SIG-M5 treated with dmso at 0.1 percent for 504 hours (cell line): ENCODE measurements around the gene ATRNL1.
A peak's percentile ranks its signal among the peaks of the same experiment; 100 is the strongest.
"Not testable (repeated sequence)": the region's sequence is repeated elsewhere in the genome, so short reads cannot be mapped to it uniquely, and the experiment has no call there.

Experiments used
- DNase-seq: peaks from one replicate; lab custom pipeline; 2025; ENCODE audit not compliant: unreplicated experiment; lab: John Stamatoyannopoulos, UW

The ATRNL1 gene

GRCh38 chr10:115092258-115092554 is 959 bp upstream of the ATRNL1 start:
- no peak for DNase-seq

- DNase-seq = peak; percentile 5
Measured at GRCh38 chr10:115092555-115093285, 445 bp upstream of the ATRNL1 start.

GRCh38 chr10:115093776-115094408 is 727 bp downstream of the ATRNL1 start:
- DNase-seq = no peak

GRCh38 chr10:115094416-115095140 is 1.4 kb downstream of the ATRNL1 start:
- no peak for DNase-seq

- DNase-seq = no peak
Measured at GRCh38 chr10:115095758-115096157, 2.6 kb downstream of the ATRNL1 start.

GRCh38 chr10:115103700-115104099 is 10.5 kb downstream of the ATRNL1 start:
- no peak for DNase-seq

GRCh38 chr10:115105411-115105810 is 12.2 kb downstream of the ATRNL1 start:
- DNase-seq = not testable (repeated sequence)

- no peak for DNase-seq
Measured at GRCh38 chr10:115107830-115108229, 14.7 kb downstream of the ATRNL1 start.

- DNase-seq = no peak
Measured at GRCh38 chr10:115117301-115117700, 24.1 kb downstream of the ATRNL1 start.

GRCh38 chr10:115118346-115118745 is 25.2 kb downstream of the ATRNL1 start:
- no peak for DNase-seq

- DNase-seq = no peak
Measured at GRCh38 chr10:115125505-115125904, 32.3 kb downstream of the ATRNL1 start.

- DNase-seq = peak; percentile 48
Measured at GRCh38 chr10:115129752-115130151, 36.6 kb downstream of the ATRNL1 start.

- DNase-seq = no peak
Measured at GRCh38 chr10:115136616-115137015, 43.5 kb downstream of the ATRNL1 start.

- peak; percentile 4 for DNase-seq
Measured at GRCh38 chr10:115141254-115141653, 48.1 kb downstream of the ATRNL1 start.

- no peak for DNase-seq
Measured at GRCh38 chr10:115157357-115157756, 64.2 kb downstream of the ATRNL1 start.

GRCh38 chr10:115163129-115163528 is 70.0 kb downstream of the ATRNL1 start:
- DNase-seq = no peak

- no peak for DNase-seq
Measured at GRCh38 chr10:115164220-115164619, 71.1 kb downstream of the ATRNL1 start.

GRCh38 chr10:115167751-115168150 is 74.6 kb downstream of the ATRNL1 start:
- peak; percentile 22 for DNase-seq

- no peak for DNase-seq
Measured at GRCh38 chr10:115171392-115171960, 78.3 kb downstream of the ATRNL1 start.

GRCh38 chr10:115173915-115174443 is 80.8 kb downstream of the ATRNL1 start:
- DNase-seq = no peak

- not testable (repeated sequence) for DNase-seq
Measured at GRCh38 chr10:115207276-115207675, 114.1 kb downstream of the ATRNL1 start.

GRCh38 chr10:115209133-115209532 is 116.0 kb downstream of the ATRNL1 start:
- no peak for DNase-seq
